ENCODE data around the gene MBOAT1.

Gene MBOAT1

GRCh38 chr6:20105838-20106237 lies 106.4 kb downstream of the MBOAT1 start:
- no peak for DNase-seq (ENCODE audit: low read depth in 2 of 2)

- no peak for DNase-seq (ENCODE audit: low read depth in 2 of 2)
Observed at GRCh38 chr6:20104696-20105095, 107.6 kb downstream of the MBOAT1 start.

GRCh38 chr6:20102397-20103073 lies 109.7 kb downstream of the MBOAT1 start:
- no peak for DNase-seq (ENCODE audit: low read depth in 2 of 2)

GRCh38 chr6:20099156-20099555 lies 113.1 kb downstream of the MBOAT1 start:
- DNase-seq (ENCODE audit: low read depth in 2 of 2), result no peak

- DNase-seq (ENCODE audit: low read depth in 2 of 2), result no peak
Observed at GRCh38 chr6:20098267-20098876, 113.9 kb downstream of the MBOAT1 start.

GRCh38 chr6:20096536-20096935 lies 115.7 kb downstream of the MBOAT1 start:
- no peak for DNase-seq (ENCODE audit: low read depth in 2 of 2)

- DNase-seq (ENCODE audit: low read depth in 2 of 2), result no peak
Observed at GRCh38 chr6:20095436-20095835, 116.8 kb downstream of the MBOAT1 start.

GRCh38 chr6:20092071-20092566 lies 120.2 kb downstream of the MBOAT1 start:
- DNase-seq (ENCODE audit: low read depth in 2 of 2), result no peak

- no peak for DNase-seq (ENCODE audit: low read depth in 2 of 2)
Observed at GRCh38 chr6:20086992-20087391, 125.3 kb downstream of the MBOAT1 start.

GRCh38 chr6:20085817-20086216 lies 126.5 kb downstream of the MBOAT1 start:
- DNase-seq (ENCODE audit: low read depth in 2 of 2), result no peak

GRCh38 chr6:20084411-20084810 lies 127.9 kb downstream of the MBOAT1 start:
- DNase-seq (ENCODE audit: low read depth in 2 of 2), result no peak

GRCh38 chr6:20071998-20072397 lies 140.3 kb downstream of the MBOAT1 start:
- no peak for DNase-seq (ENCODE audit: low read depth in 2 of 2)

GRCh38 chr6:20070047-20070446 lies 142.2 kb downstream of the MBOAT1 start:
- DNase-seq (ENCODE audit: low read depth in 2 of 2), result no peak

- no peak for DNase-seq (ENCODE audit: low read depth in 2 of 2)
Observed at GRCh38 chr6:20069021-20069522, 143.2 kb downstream of the MBOAT1 start.

- no peak for DNase-seq (ENCODE audit: low read depth in 2 of 2)
Observed at GRCh38 chr6:20068421-20068988, 143.8 kb downstream of the MBOAT1 start.

- no peak for DNase-seq (ENCODE audit: low read depth in 2 of 2)
Observed at GRCh38 chr6:20061952-20062351, 150.3 kb downstream of the MBOAT1 start.

- no peak for DNase-seq (ENCODE audit: low read depth in 2 of 2)
Observed at GRCh38 chr6:20060252-20060651, 152.0 kb downstream of the MBOAT1 start.

GRCh38 chr6:20058912-20059311 lies 153.4 kb downstream of the MBOAT1 start:
- no peak for DNase-seq (ENCODE audit: low read depth in 2 of 2)

GRCh38 chr6:20058121-20058905 lies 154.0 kb downstream of the MBOAT1 start:
- DNase-seq (ENCODE audit: low read depth in 2 of 2), result no peak

- no peak for DNase-seq (ENCODE audit: low read depth in 2 of 2)
Observed at GRCh38 chr6:20056350-20056992, 155.8 kb downstream of the MBOAT1 start.

- DNase-seq (ENCODE audit: low read depth in 2 of 2), result no peak
Observed at GRCh38 chr6:20055916-20056315, 156.4 kb downstream of the MBOAT1 start.

Data from activated CD8-positive, alpha-beta memory T cell treated with anti-CD3 and anti-CD28 coated beads for 4 hours (primary cell).